Liver (tissue), 9 donors: ENCODE results near the gene DCBLD2. TPM values are rescaled to one million over a fixed set of nuclear protein-coding genes. Genes with fewer than 3 reads are reported as not detected.
A peak's percentile ranks its signal among the peaks of the same experiment; 100 is the strongest.

Experiments
- DNase-seq: peaks from one replicate; pipeline ENCODE4 v3.0.0-alpha.2; 2017; ENCODE audit warnings: low spot score
- H3K27ac ChIP-seq, 2 donors: one replicate each; pipeline ENCODE4 v1.7.0; 2013; ENCODE audit warnings: inconsistent platforms in 2 of 2, low read length in 2 of 2, control low read depth in 1 of 2, low read depth in 1 of 2, mild to moderate bottlenecking in 1 of 2
- H3K27me3 ChIP-seq, 4 donors: one replicate each; pipeline versions ENCODE4 v1.6.1 to v1.7.0; 2013; ENCODE audit warnings: low read length in 3 of 4, inconsistent platforms in 1 of 4, mild to moderate bottlenecking in 1 of 4, moderate library complexity in 1 of 4; ENCODE audit not compliant: control insufficient read depth in 4 of 4, insufficient read depth in 4 of 4
- H3K36me3 ChIP-seq, 4 donors: one replicate each; pipeline versions ENCODE4 v1.6.1 to v1.7.0; 2013; ENCODE audit warnings: low read length in 3 of 4, mild to moderate bottlenecking in 3 of 4, low read depth in 1 of 4, moderate library complexity in 1 of 4; ENCODE audit not compliant: control insufficient read depth in 4 of 4, insufficient read depth in 3 of 4
- H3K4me1 ChIP-seq, 4 donors: one replicate each; pipeline versions ENCODE4 v1.6.1 to v1.7.0; 2013; ENCODE audit warnings: low read length in 3 of 4, mild to moderate bottlenecking in 3 of 4, moderate library complexity in 1 of 4; ENCODE audit not compliant: control insufficient read depth in 4 of 4, insufficient read depth in 4 of 4
- H3K4me3 ChIP-seq, 3 donors: one replicate each; pipeline versions ENCODE4 v1.6.1 to v1.7.0; 2013; ENCODE audit warnings: low read length in 3 of 3, control low read depth in 1 of 3, low read depth in 1 of 3, mild to moderate bottlenecking in 1 of 3
- H3K9ac ChIP-seq, 2 donors: one replicate each; pipeline ENCODE4 v1.7.0; 2013; ENCODE audit warnings: low read length in 2 of 2, mild to moderate bottlenecking in 2 of 2, moderate library complexity in 2 of 2, control low read depth in 1 of 2, low read depth in 1 of 2
- H3K9me3 ChIP-seq, 4 donors: one replicate each; pipeline versions ENCODE4 v1.6.1 to v1.7.0; 2013; ENCODE audit warnings: low read length in 3 of 4; ENCODE audit not compliant: control insufficient read depth in 4 of 4
- ATF3 ChIP-seq: IDR thresholded peaks from 2 replicates; pipeline ENCODE4 v1.6.1; 2016; ENCODE audit warnings: antibody characterized with exemption
- CTCF ChIP-seq: fragments of 150-350 bp; IDR thresholded peaks from 2 replicates; pipeline ENCODE4 v1.5.1; 2017; ENCODE audit warnings: improper control_type of control experiment, low read depth, low read length; ENCODE audit not compliant: missing input control
- EGR1 ChIP-seq, 2 donors: IDR thresholded peaks; 2 replicates each; pipeline ENCODE4 v1.6.1; 2016 to 2018; ENCODE audit warnings: antibody characterized with exemption in 2 of 2, low read depth in 2 of 2
- FOXA1 ChIP-seq: IDR thresholded peaks from 2 replicates; pipeline ENCODE4 v1.6.1; 2016; ENCODE audit warnings: antibody characterized with exemption
- FOXA2 ChIP-seq: IDR thresholded peaks from 2 replicates; pipeline ENCODE4 v1.6.1; 2016; ENCODE audit warnings: antibody characterized with exemption
- GABPA ChIP-seq, 2 donors: IDR thresholded peaks in 1 of 2; conservative IDR thresholded peaks in 1 of 2; 2 replicates each; pipeline ENCODE4 v1.6.1; 2016; ENCODE audit warnings: antibody characterized with exemption in 2 of 2, mild to moderate bottlenecking in 1 of 2, moderate library complexity in 1 of 2
- HNF4G ChIP-seq: IDR thresholded peaks from 2 replicates; pipeline ENCODE4 v1.6.1; 2016; ENCODE audit warnings: antibody characterized with exemption
- JUND ChIP-seq, 2 donors: IDR thresholded peaks; 2 replicates each; pipeline ENCODE4 v1.6.1; 2016; ENCODE audit warnings: antibody characterized with exemption in 2 of 2
- MAX ChIP-seq: IDR thresholded peaks from 2 replicates; pipeline ENCODE4 v1.6.1; 2016; ENCODE audit warnings: antibody characterized with exemption
- NR2F2 ChIP-seq: IDR thresholded peaks from 2 replicates; pipeline ENCODE4 v1.6.1; 2016; ENCODE audit warnings: antibody characterized with exemption
- RAD21 ChIP-seq, 2 donors: IDR thresholded peaks; 2 replicates each; pipeline ENCODE4 v1.6.1; 2016; ENCODE audit warnings: antibody characterized with exemption in 2 of 2, mild to moderate bottlenecking in 2 of 2
- REST ChIP-seq: IDR thresholded peaks from 2 replicates; pipeline ENCODE4 v1.6.1; 2016; ENCODE audit warnings: antibody characterized with exemption, mild to moderate bottlenecking
- RXRA ChIP-seq, 2 donors: IDR thresholded peaks; 2 replicates each; pipeline ENCODE4 v1.6.1; 2017 to 2018; ENCODE audit warnings: antibody characterized with exemption in 2 of 2, mild to moderate bottlenecking in 1 of 2
- SP1 ChIP-seq: IDR thresholded peaks from 2 replicates; pipeline ENCODE4 v1.6.1; 2018; ENCODE audit warnings: antibody characterized with exemption, mild to moderate bottlenecking
- TAF1 ChIP-seq: conservative IDR thresholded peaks from 2 replicates; pipeline ENCODE4 v1.6.1; 2016; ENCODE audit warnings: antibody characterized with exemption, mild to moderate bottlenecking
- YY1 ChIP-seq: IDR thresholded peaks from 2 replicates; pipeline ENCODE4 v1.6.1; 2016; ENCODE audit warnings: antibody characterized with exemption, mild to moderate bottlenecking
- ZBTB33 ChIP-seq: IDR thresholded peaks from 2 replicates; pipeline ENCODE4 v1.6.1; 2016; ENCODE audit warnings: antibody characterized with exemption
- WGBS: extraction: QIAGEN DNeasy Blood & Tissue Kit; methylation state at CpG from one replicate; pipeline ENCODE4 v1.1.7; 2013; 5-methylcytosine and 5-hydroxymethylcytosine counted together
- polyA plus RNA-seq, 2 donors: library from polyadenylated mRNA; stranded (reverse) in 1 of 2; unstranded in 1 of 2; fragments of 200-250 nt in 1 of 2; fragments of >200 nt in 1 of 2; fragmentation: Nextera tagmentation in 1 of 2; extraction: Ambion mirVana in 1 of 2; gene quantifications; one replicate each; pipeline versions ENCODE4 v1.2.1 to v1.2.3, GENCODE V29; 2013 to 2015
- total RNA-seq, 2 donors: library from RNA; depleted of rRNA; stranded (reverse); fragments of >200 nt; gene quantifications; one replicate each; pipeline ENCODE4 v1.2.3, GENCODE V29; 2014
- donor health status: healthy.
- donor health status: healthy.
- donor health status: healthy.
- donor health status: healthy.
- donor health status: healthy.

DCBLD2 gene
- total and polyA plus RNA-seq, 4 donors = 4.7 to 14.7 (median 9.1) TPM

- Histone ChIP-seq H3K9me3 (no peaks in the 10 kb centered on the region), H3K27ac (peak overlapping the region; percentile 5 to 14), H3K36me3 (peaks cover 0 to 27% (median 9%) of the 10 kb centered on the region in 4 donors), H3K9ac (no peak overlapping the region), H3K4me1 (peaks cover 5 to 52% (median 39%) of the 10 kb centered on the region in 4 donors), H3K27me3 (no peaks in the 10 kb centered on the region), H3K4me3 (no peak overlapping the region)
- no peak for DNase-seq
- WGBS = 24% methylated on average over 2 of the region's 2 CpGs
- no peak for TF ChIP-seq ZBTB33
- TF ChIP-seq CTCF = no peak
- TF ChIP-seq JUND (IDR thresholded peaks at IDR 0.05) = no peak
- TF ChIP-seq RXRA (IDR thresholded peaks at IDR 0.05) = no peak
- no peak for TF ChIP-seq GABPA (IDR thresholded peaks at IDR 0.05 in 1 of 2, conservative IDR thresholded peaks at IDR 0.05 in 1 of 2)
- TF ChIP-seq ATF3 = no peak
- no peak for TF ChIP-seq YY1
- no peak for TF ChIP-seq MAX
Observed at GRCh38 chr3:98787181-98787580, 114.3 kb downstream of the DCBLD2 start.

- no peaks in the 10 kb centered on the region for H3K9me3 ChIP-seq
- H3K36me3 ChIP-seq = peaks cover 0 to 23% (median 5%) of the 10 kb centered on the region in 4 donors
- H3K4me3 ChIP-seq = no peak overlapping the region
- H3K4me1 ChIP-seq = peaks cover 10 to 52% (median 39%) of the 10 kb centered on the region in 4 donors
- WGBS = 27% methylated on average over 4 of the region's 4 CpGs
- DNase-seq = peak; percentile 41
- peak overlapping the region; percentile 5 to 14 for H3K27ac ChIP-seq
- H3K27me3 ChIP-seq = no peaks in the 10 kb centered on the region
- no peak overlapping the region for H3K9ac ChIP-seq
- peak in 1 of 2 donors; percentile 16 for TF ChIP-seq EGR1 (IDR thresholded peaks at IDR 0.05; ENCODE audit: low read depth in 2 of 2)
- TF ChIP-seq TAF1 = no peak
- peak; percentile 18 for TF ChIP-seq REST
- peak; percentile 42 to 47 for TF ChIP-seq RAD21 (IDR thresholded peaks at IDR 0.05)
- peak; percentile 77 to 84 for TF ChIP-seq JUND (IDR thresholded peaks at IDR 0.05)
- TF ChIP-seq ZBTB33 = peak; percentile 66
- TF ChIP-seq GABPA (IDR thresholded peaks at IDR 0.05 in 1 of 2, conservative IDR thresholded peaks at IDR 0.05 in 1 of 2) = no peak
- peak; percentile 70 for TF ChIP-seq HNF4G
- no peak for TF ChIP-seq CTCF
- TF ChIP-seq ATF3 = peak; percentile 21
- TF ChIP-seq YY1 = peak; percentile 66
- TF ChIP-seq FOXA2 = peak; percentile 10
- peak; percentile 93 for TF ChIP-seq SP1
- peak; percentile 46 for TF ChIP-seq FOXA1
- peak; percentile 67 for TF ChIP-seq NR2F2
- TF ChIP-seq MAX = peak; percentile 66
Observed at GRCh38 chr3:98786364-98787006, 115.0 kb downstream of the DCBLD2 start.
